NCI-H2196 (cell line): Measurements from ENCODE around the gene GFPT1.
A peak's percentile ranks its signal among the peaks of the same experiment; 100 is the strongest.
"Not testable (repeated sequence)": the region's sequence is repeated elsewhere in the genome, so short reads cannot be mapped to it uniquely, and the experiment has no call there.

Experiments
- DNase-seq: peaks from one replicate; lab custom pipeline; 2025; ENCODE audit not compliant: unreplicated experiment; lab: John Stamatoyannopoulos, UW

GFPT1 gene

DNA sequence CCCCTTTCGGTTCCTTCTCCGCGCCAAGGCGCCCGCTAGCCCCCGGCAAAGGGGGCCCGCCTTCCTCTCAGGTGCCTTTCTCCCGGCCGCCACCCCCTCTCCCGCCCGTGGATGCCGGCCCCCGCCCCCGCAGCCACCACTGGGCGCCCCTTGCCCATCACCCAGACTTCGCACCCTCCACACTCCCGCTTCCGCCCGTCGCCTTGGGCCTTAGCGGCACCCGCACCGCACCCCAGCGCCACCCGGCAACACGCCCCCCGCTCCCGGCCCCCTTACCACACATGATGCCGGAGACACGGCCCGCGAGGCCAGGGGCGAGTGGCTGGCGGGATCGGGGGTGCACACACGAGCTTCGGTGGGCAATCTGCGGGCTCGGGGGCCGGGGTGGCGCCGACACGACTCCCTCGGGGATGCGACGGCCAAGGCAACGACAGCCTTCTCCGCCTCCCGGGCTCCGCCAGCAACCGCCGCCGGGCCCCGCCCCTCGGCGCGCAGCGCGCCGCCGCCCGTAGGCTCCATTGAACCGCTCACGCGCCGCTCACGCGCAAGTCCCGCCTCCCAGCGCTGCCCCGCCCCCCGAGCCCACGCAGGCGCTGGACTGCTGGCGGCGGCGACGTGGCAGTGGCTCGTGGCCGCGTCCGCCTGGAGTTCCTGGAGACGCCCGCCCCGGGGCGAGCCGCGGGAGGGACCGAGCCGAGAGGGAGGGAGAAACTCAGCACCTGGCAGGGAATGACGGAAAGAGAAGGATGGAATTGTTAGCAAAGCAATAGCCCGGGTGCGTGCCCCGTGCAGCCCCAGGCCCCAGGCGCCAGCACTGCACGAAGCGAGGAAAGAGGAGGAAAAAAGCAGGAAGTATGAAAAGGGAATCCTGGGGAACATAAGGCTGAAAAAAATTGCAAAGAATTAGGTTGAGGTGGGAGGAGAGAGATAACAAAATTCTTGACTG is at the start of gene GFPT1:
GFPT1 (minus strand) TSS at position 439 of the 946 bp plus-strand sequence; CDS start at position 283, 156 bp downstream.
- peak; percentile 82 for DNase-seq

DNA sequence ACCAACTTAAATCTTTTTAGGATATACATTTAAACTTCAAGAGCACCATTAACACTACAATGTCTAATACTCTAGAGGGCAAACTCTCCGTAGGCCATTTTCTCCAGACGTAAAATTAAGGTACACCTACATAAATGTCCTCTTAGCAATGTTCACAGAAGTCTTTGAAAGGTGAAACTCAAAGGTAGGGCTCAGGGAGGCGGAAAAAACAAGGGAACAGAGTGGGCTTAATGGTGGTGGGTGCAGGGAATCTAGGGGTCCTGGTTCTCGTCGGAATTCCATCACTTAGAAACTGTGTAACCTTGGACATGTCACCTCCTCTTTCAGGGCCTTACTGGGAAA is 49.5 kb upstream of the GFPT1 start:
- DNase-seq, result no peak

DNA sequence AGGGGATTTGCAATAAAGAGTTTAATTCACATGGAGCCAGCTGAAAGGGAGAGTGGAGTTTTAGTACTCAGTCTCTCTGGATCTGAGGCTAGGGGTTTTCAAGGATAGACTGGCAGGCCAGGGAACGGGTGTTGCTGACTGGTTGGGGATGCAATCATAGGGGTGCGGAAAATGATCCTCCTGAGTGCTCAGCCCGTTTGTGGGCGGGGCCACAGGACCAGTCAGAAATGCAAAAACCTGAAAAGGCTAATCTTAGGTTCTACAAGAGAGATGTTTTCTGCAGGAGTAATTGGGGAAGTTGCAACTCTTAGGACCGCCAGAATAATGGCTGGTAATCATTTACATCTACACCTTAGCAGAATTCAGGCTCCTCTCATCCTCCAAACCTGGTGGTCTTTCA is 47.7 kb upstream of the GFPT1 start:
- no peak for DNase-seq

DNA sequence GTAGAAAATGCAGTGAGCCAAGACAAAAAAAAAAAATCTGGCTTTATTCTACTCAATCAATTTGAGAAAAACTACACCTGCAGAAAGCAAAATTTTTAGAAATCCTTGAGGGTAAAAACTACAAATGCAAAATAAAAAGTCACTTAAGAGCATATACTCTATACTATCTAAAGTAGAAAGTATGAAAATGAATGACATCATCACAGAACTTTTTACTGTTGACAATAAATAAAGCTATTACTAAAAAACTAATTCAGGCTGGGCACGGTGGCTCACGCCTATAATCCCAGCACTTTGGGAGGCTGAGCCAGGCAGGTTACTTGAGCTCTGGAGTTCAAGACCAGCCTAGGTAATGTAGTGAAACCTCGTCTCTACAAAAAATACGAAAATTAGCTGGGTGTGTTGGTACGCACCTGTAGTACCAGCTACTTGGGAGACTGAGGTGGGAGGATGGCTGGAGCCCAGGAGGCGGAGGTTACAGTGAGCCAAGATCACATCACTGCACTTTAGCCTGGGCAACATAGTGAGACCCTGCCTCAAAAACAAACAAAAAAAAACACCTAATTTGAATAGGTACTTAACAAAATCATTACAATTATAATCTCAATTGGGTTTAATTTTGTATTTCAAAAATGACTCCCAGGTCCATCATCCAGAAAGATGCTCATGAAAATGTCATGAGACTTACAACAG is 42.6 kb upstream of the GFPT1 start:
- DNase-seq, result no peak

DNA sequence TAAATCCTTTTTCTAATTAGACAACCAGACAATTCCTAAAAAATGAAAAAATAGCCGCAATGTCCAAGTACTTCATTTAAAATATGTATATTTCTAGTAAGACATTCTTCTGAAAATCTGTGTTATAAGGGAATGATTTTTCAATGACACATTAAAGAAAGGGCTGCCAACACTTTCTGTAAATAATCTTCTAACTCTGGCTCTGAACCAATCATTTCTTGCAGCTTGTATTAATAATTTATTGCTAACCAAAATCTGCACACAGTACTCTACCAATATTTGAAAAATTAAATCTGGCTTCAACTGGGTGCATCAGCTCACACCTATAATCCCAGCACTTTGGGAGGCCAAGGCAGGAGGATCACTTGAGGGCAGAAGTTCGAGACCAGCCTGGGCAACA is 42.0 kb upstream of the GFPT1 start:
- DNase-seq, result no peak

DNA sequence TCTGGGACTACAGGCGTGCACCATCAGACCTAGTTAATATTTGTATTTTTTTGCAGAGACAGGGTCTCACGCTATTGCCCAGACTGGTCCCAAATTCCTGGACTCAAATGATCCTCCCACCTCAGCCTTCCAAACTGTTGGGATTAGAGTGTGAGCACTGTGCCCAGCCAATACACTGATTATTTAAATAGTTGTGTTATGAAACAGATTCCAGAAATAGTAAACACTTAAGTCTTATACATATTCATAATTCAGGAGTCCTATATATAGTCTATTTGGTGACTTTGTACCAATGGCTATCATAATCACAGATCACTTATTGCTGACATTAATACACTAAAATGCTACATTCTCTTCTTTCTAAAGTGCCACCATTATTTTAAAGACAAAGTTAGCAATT is 37.4 kb upstream of the GFPT1 start:
- DNase-seq, result no peak

DNA sequence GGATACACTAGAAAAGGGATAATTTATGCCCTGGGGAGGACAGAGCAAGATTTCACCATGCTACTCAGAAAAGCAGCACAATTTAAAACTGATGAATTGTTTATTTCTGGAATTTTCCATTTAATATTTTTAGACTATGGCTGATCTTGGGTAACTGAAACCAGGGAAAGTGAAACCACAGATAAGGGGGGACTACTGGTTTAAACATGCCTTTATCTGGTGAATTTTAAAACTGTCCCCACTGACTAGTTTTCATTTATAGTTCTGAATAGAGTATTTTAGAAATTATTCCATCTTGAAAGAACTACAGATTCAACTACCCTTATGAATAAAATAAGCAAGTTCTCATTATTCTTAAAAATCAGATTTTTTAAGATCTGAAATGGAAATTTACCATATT is 35.2 kb upstream of the GFPT1 start:
- DNase-seq, result no peak

DNA sequence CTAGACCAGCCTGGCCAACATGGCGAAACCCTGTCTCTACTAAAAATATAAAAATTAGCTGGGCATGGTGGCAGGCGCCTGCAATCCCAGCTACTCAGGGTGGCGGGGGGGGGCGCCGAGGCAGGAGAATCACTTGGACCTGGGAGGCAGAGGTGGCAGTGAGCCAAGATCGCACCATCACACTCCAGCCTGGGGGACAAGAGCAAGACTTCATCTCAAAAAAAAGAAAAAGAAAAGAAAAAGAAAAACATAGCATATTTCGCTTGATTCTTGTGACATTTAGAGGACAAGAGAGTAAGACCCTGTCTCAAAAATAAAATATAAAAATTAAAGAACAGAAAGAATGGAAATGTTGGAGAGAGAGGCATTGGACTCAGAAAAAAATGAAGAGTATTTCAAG is 32.1 kb upstream of the GFPT1 start:
- not testable (repeated sequence) for DNase-seq

DNA sequence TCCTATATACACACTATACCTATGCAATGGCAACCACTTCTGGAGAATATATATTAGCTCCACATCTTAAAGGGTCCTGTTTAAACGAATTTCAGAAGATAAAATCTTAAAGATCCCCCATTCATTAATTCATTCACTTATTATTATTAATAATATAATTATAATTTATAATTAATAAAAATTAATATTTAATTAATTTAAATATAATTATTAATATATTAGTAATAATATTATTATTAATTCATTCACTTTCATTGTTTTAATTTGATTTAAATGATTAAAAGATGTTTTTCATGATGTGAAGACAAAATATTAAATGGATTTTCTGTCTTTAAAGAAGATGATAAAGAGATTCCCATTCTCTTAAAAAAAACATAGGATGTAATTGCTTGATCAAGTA is 29.1 kb upstream of the GFPT1 start:
- DNase-seq, result no peak

DNA sequence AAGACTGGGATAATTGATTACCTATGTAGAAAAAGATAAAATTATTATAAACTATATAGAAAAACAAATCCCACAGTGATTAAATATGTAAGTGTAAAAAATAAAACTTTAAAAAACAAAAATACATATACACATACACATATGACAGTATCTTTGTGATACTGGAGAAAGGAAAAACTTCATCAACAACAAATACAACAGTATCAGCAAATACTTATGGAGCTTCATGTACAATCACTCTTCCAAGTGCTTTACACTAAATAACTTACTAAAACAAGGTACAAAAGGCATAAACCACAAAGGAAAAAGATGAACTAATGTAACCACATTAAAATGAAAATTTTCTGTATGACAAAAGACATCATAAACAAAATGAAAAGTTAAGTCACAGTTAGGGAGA is 24.1 kb upstream of the GFPT1 start:
- no peak for DNase-seq

DNA sequence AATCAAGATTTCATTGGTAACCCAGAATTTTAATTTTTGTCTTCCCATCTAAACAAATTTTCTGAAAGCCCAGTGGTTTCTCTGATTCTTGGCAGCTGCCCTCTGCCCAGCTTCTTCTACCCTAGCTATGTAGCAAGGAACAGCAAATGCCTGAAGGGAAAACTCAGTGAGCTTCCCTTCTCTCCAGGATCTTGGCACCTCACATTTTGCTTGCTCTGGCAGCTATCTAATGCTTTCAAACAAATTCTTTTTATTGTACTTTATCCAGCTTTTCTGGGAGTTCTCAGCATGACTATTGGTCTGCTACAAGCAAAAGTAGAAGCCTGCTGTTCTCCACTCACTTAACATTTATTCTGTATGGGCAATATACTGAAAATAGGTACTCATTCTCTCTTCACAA is 18.3 kb upstream of the GFPT1 start:
- no peak for DNase-seq

DNA sequence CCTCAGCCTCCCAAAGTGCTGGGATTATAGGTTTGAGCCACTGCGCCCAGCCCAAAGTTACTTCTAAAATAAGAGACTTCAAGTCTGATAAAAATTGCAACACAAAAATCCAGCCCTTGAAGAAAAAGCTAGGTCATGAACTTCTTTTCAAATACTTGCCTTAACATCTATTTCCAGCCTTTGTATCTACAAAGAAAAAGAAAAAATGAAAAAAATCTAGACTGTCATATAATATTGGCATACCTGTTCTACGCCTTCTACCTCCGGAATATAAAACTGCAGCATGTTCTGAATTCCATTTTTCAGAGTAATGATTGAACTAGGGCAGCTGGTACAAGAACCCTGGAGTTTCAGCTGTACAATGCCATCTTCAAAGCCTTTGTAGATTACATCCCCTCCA is 13.1 kb upstream of the GFPT1 start:
- no peak for DNase-seq

DNA sequence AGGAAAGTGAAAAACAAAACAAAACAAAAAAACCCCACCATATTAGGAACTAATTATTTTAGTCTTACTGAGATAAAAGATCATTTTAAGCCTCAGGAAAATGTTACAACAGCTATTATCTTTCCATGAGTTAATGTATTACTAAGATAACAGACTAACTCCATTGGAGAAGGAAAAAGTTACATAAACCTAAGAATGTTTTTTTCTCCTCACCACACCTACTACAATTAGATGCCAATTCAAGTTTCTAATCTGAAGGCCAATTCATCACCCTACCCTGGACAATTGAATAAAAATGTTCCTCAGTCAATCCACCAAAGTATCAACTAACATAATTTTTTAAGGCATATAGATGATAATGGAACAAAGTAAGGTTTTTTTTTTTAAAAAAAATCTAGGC is 10.2 kb upstream of the GFPT1 start:
- DNase-seq, result no peak

DNA sequence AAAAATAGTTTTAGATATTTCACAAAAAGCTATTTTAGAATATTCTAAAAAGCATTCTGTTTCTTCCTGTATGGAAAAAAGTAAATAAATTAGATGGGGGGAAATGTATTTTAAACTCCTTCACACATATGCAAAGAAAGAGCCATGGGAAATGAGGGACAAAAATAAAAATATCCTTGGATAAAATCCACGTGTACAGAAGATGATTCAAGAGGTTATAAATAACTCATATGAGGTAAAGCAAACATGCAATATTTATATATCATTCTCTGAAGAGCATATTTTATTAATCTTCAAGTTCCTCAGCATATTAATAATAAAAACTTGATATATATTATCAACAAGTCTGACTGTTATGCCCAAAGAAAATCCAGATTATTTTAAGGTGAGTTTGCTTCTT is 8.8 kb upstream of the GFPT1 start:
- no peak for DNase-seq

DNA sequence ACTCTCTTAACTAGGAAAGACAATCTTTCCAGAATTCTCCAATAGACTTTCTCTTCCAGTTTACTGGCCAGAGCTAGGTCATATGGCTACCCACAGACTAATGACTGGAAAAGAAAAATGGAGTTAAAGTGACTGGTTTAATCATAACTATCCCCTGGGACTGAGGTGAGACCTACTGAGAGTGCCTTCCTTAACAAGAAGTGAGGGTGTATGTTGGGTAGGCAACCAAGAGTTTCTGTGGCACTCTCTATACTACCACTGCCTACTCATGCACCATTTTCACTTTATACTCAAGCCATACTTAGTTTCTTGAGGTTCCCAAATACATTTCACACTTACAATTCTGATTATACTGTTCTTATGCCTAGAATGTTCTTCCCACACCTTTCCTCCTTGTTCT is 6.9 kb upstream of the GFPT1 start:
- no peak for DNase-seq

DNA sequence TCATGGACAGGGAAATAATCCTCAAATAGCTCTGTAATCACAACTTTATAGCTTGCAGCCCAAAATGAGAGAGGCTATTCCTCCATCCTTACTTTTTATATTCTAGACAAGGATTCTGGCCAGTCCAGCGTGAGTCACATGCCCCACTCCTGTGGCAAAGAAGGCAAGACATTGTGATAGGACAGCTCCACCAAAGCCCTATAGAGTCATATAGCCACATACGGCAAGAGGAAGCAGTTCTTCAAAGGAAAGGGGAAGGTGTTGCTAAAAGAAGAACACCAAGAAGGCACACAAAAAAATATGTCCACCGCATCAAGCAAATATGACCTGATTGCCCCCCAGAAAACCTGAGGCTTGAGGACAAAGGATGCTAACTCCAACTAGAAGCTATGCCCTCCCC is 3.4 kb upstream of the GFPT1 start:
- DNase-seq, result no peak

DNA sequence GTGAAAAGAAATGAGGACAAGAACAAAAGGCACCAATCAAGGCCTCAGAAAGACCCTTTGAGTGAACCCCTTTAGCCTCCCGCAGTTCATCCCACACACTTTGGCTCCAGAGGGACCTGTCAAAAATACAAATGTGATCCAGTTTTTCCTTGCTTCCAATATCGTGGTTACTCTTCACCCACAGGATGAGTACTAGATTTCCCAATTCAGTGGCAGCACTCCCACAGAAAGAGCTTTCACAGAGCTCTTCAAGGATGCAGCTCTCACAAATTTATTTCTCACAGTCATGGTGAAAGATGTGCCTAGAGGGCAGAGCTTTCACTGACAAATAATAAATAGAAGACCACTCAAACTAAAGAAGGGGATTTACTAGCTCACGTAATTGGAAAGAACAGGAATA is 3.0 kb upstream of the GFPT1 start:
- no peak for DNase-seq

DNA sequence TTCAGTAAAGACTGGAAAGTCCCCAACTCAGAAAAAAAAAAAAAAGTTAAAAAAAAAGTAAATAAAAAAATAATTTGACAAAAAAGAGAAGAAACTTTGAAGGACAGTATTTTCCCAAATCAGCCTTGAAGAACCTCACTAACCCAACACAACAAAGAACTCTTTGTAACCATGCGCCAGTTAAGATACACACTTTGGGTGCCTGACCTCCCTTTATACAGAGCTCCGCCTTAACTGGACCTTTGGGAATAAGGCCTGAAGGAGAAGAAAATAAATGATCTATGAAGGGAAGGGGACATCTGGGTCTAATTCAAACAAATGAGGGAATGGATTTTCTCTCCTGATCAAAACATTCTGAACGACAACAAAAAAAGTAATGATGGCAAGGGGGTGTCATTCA is 2.2 kb upstream of the GFPT1 start:
- DNase-seq, result no peak

DNA sequence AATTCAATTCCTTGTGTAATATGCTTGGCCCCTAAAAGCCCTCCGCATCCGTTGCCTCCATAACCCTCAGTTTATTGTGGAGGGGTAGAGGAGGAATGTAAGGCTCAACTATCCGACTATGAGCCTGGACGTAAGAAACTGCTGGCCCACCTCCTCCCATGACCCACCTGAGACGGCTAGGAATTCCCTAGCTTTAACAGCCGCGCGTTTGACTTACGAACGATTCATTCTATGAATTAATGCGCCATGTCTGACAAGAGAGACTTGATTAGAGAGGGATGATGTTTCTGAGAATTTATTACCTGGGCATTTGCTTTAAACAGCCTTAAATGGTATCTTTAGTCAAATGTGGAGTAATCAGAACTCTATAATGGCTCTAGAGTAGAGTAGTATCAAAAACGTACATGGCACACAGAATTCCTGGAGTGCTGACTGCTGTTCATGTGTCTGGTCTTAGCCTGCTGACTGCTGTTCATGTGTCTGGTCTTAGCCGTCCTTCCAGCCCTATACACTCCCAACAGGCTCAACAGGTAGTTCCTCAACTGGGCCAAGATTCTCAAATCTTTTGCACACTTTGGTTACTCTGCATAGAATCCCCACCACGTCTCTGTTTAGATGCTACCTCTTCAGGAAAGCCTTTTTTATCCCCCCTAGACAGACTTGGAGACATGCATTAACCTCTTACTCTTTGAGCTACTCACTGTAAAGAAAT is 899 bp upstream of the GFPT1 start:
- no peak for DNase-seq

DNA sequence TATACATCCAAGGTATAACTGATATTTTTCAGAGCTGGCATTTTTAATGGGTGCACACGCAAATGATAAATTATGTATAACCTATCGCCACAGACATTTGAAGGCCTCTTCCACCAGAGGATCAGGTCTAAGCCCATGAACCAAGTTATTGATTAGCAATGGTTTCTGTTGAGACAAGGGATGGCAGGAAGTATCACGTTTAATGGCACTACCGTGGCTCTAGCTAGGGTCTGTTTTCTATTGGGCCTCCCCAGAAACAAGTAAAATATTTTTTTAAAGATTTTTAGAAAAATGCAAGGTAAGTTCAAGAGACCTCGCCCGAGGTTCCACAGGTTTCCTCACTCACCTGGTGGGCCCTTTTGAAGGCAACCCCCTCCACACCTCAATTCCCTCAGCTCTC is 667 bp downstream of the GFPT1 start:
- no peak for DNase-seq

DNA sequence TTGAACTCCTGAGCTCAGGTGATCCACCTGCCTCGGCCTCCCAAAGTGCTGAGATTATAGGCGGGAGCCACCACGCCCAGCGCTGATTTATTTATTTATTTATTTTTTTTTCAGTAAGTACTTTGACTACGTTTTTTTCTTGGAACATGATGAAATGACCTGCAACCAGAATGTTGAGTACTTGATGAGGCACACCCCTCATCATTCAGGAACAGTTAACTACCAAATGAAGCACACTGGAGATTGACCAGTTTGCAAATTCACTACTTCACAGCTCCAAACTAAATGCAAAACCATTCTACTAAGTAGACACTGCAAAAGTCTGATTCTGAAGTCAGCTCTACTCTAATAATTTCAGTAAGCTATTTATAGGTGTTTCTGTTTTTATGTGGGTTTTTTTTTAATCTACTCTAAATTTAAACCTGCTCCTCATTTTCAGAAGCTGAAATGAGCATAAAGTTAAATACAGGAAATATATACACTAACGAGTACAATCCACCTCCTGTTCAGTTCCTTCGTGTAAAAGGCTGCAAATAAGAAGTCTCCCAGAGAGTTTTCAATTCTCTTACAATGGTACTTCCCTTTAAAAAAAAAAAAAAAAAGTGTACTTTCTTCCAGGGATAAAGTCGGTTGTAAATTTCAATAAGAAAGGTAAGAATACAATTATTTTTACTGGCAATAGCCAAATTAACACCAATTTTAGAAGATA is 1.4 kb downstream of the GFPT1 start:
- no peak for DNase-seq
